Sigmoid colon (tissue), 4 donors: Measurements from ENCODE around the gene ACTC1.

Experiments
- POLR2AphosphoS5 ChIP-seq, 4 donors: sonication (generic); formaldehyde crosslinking; IDR thresholded peaks; one replicate each; pipeline ENCODE4 v1.6.1; 2017; ENCODE audit warnings: antibody characterized with exemption in 4 of 4
- TF ChIP-seq, protein P1 (sequence below), 4 experiments: fragments of 450-650 bp in 3 of 4; fragments of 200-600 bp in 1 of 4; IDR thresholded peaks; one replicate each; pipeline ENCODE4 v1.5.1; 2016 to 2019; ENCODE audit warnings: antibody characterized with exemption in 4 of 4, mild to moderate bottlenecking in 3 of 4, moderate library complexity in 2 of 4

DNA sequence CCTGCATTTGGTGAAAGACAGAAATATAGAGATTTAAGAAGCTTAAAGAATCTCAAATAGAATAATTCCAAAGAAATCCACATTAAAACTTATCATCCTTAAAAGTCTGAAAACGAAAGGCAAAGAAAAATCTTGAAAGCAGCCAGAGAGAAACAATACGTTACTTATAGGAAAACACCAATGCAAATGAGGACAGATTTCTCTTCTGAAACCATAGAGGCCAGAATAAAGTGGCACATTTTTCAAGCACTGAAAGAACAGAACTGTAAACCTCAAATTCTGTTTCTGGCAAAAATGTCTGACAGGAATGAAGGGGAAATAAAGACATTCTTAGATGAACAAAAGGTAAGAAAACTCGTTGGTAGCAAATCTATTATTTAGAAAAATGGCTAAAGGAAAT, 13.8 kb upstream of the ACTC1 start:
- TF ChIP-seq POLR2AphosphoS5 (IDR thresholded peaks at IDR 0.05) = no peak
- TF ChIP-seq, protein P1, sequence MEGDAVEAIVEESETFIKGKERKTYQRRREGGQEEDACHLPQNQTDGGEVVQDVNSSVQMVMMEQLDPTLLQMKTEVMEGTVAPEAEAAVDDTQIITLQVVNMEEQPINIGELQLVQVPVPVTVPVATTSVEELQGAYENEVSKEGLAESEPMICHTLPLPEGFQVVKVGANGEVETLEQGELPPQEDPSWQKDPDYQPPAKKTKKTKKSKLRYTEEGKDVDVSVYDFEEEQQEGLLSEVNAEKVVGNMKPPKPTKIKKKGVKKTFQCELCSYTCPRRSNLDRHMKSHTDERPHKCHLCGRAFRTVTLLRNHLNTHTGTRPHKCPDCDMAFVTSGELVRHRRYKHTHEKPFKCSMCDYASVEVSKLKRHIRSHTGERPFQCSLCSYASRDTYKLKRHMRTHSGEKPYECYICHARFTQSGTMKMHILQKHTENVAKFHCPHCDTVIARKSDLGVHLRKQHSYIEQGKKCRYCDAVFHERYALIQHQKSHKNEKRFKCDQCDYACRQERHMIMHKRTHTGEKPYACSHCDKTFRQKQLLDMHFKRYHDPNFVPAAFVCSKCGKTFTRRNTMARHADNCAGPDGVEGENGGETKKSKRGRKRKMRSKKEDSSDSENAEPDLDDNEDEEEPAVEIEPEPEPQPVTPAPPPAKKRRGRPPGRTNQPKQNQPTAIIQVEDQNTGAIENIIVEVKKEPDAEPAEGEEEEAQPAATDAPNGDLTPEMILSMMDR (IDR thresholded peaks at IDR 0.05) = no peak
